ENCODE data around the gene TNFAIP8. TPM values are rescaled to one million over a fixed set of nuclear protein-coding genes. Genes with fewer than 3 reads are reported as not detected.

The TNFAIP8 gene
- total and polyA plus RNA-seq, 2 experiments from 2014 or later, result 10.3 to 14.8 TPM

GRCh38 chr5:119406551-119407110 lies 50.8 kb downstream of the TNFAIP8 start:
- 78 to 81% methylated on average over 5 of the region's 5 CpGs for WGBS, 2 experiments (ENCODE audit: low coverage in 1 of 2, low lambda C conversion rate in 2 of 2, missing lambda C conversion rate in 2 of 2)
- H3K4me3 ChIP-seq, result no peak overlapping the region

GRCh38 chr5:119409235-119409815 lies 53.5 kb downstream of the TNFAIP8 start:
- H3K9me3 ChIP-seq (ENCODE audit: low read depth), result no peaks in the 10 kb centered on the region
- in situ Hi-C loops (cut with MboI), result no loop called here
- no peaks in the 10 kb centered on the region for H3K27me3 ChIP-seq (replicated peaks; ENCODE audit: insufficient read depth)

More at GRCh38 chr5:119406551-119407110, 50.8 kb downstream of the TNFAIP8 start:
- Histone ChIP-seq H3K36me3 (ENCODE audit: low read depth) (no peaks in the 10 kb centered on the region), H3K4me1 (ENCODE audit: insufficient read depth) (peaks cover 9% of the 10 kb centered on the region), H3K9me3 (ENCODE audit: low read depth) (no peaks in the 10 kb centered on the region), H4K20me1 (ENCODE audit: insufficient read depth) (no peaks in the 10 kb centered on the region), H2AFZ (no peak overlapping the region), H3K27ac (no peak overlapping the region), H3K9ac (no peak overlapping the region), H3K9me2 (ENCODE audit: insufficient read depth) (no peaks in the 10 kb centered on the region), H3K79me2 (ENCODE audit: insufficient read depth) (no peaks in the 10 kb centered on the region), H3F3A (ENCODE audit: insufficient read depth) (peaks cover 12% of the 10 kb centered on the region), H3K27me3 (replicated peaks; ENCODE audit: insufficient read depth) (no peaks in the 10 kb centered on the region), H3K4me2 (ENCODE audit: unreplicated experiment) (no peak overlapping the region)
- in situ Hi-C loops (cut with MboI), result no loop called here
- TF ChIP-seq EZH2 (IDR thresholded peaks at IDR 0.05; ENCODE audit: insufficient read depth, poor library complexity, severe bottlenecking) (no peak), EZH2phosphoT487 (IDR thresholded peaks at IDR 0.05; ENCODE audit: insufficient read depth, low read depth) (no peak)
- DNase-seq, result no peak

DNA sequence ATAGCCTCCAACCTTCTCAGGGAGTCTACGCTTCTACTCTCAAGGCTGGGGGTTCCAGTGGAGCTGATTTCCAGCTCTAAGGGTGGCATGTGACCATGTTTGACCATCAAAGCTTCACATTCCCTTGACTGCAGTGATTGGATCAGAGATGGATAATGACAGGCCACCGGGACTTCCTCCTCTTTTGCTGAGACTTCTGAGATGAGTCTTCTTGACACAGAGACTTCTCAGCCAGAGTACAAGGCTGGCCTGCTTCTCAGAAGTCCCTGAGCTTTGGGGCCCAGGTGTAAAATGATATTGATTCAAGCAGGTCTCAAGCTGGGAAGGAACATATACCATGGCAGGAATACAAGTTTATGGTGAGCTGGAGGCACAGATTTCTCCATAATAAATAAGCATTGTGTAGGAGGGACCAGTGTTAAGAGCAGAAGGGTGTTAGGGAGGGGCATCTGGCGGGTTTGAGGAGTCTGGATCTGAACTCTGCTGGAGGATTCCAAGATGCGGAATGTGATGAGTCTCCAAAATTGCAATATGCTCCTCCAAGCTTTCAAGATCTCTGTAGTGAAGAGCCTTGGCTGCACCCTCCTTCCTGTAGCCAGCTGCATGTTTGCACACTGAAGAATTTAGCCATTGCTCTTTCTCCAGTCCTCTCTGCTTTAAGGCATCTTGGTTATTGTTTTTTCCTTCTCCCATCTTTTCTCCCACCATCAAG lies 54.8 kb downstream of the TNFAIP8 start:
- peak overlapping the region; percentile 89 for H3K27ac ChIP-seq

More at GRCh38 chr5:119409235-119409815, 53.5 kb downstream of the TNFAIP8 start:
- H3K4me1 ChIP-seq (ENCODE audit: insufficient read depth), result peaks cover 9% of the 10 kb centered on the region
- WGBS, 2 experiments (ENCODE audit: low coverage in 1 of 2, low lambda C conversion rate in 2 of 2, missing lambda C conversion rate in 2 of 2), result 67 to 72% methylated on average over 3 of the region's 3 CpGs
- no peak overlapping the region for H3K27ac ChIP-seq
- no peaks in the 10 kb centered on the region for H3K36me3 ChIP-seq (ENCODE audit: low read depth)
- TF ChIP-seq EZH2 (IDR thresholded peaks at IDR 0.05; ENCODE audit: insufficient read depth, poor library complexity, severe bottlenecking) (no peak), EZH2phosphoT487 (IDR thresholded peaks at IDR 0.05; ENCODE audit: insufficient read depth, low read depth) (no peak)
- no peak for DNase-seq
- no peak overlapping the region for H2AFZ ChIP-seq
- H3K9ac ChIP-seq, result no peak overlapping the region
- no peak overlapping the region for H3K4me2 ChIP-seq (ENCODE audit: unreplicated experiment)
- H3K9me2 ChIP-seq (ENCODE audit: insufficient read depth), result no peaks in the 10 kb centered on the region
- no peaks in the 10 kb centered on the region for H3K79me2 ChIP-seq (ENCODE audit: insufficient read depth)
- H4K20me1 ChIP-seq (ENCODE audit: insufficient read depth), result no peaks in the 10 kb centered on the region
- H3F3A ChIP-seq (ENCODE audit: insufficient read depth), result peaks cover 15% of the 10 kb centered on the region
- no peak overlapping the region for H3K4me3 ChIP-seq

More for the DNA sequence above, 54.8 kb downstream of the TNFAIP8 start:
- Histone ChIP-seq H4K20me1 (ENCODE audit: insufficient read depth) (no peaks in the 10 kb centered on the region), H3K9ac (no peak overlapping the region; the same call in 1 of the 2 replicates), H3K36me3 (ENCODE audit: low read depth) (no peaks in the 10 kb centered on the region), H3K4me2 (ENCODE audit: unreplicated experiment) (peak overlapping the region; percentile 95), H3K9me2 (ENCODE audit: insufficient read depth) (no peaks in the 10 kb centered on the region), H3K9me3 (ENCODE audit: low read depth) (no peaks in the 10 kb centered on the region), H3K4me1 (ENCODE audit: insufficient read depth) (peaks cover 9% of the 10 kb centered on the region), H3K4me3 (peak overlapping the region; percentile 92), H3F3A (ENCODE audit: insufficient read depth) (peaks cover 15% of the 10 kb centered on the region), H2AFZ (0 out of 2 replicates have a peak overlapping the region, but pooled peaks have one; percentile 98), H3K27me3 (replicated peaks; ENCODE audit: insufficient read depth) (no peaks in the 10 kb centered on the region), H3K79me2 (ENCODE audit: insufficient read depth) (no peaks in the 10 kb centered on the region)
- in situ Hi-C loops (cut with MboI), result loop anchor here (10.0 kb wide), 1 partner anchor 386 kb away; no protein-coding TSS in a partner anchor
- 46 to 55% methylated on average over 4 of the region's 4 CpGs for WGBS, 2 experiments (ENCODE audit: low coverage in 1 of 2, low lambda C conversion rate in 2 of 2, missing lambda C conversion rate in 2 of 2)
- peak; percentile 48 for DNase-seq
- TF ChIP-seq EZH2 (IDR thresholded peaks at IDR 0.05; ENCODE audit: insufficient read depth, poor library complexity, severe bottlenecking), result no peak
- no peak for TF ChIP-seq EZH2phosphoT487 (IDR thresholded peaks at IDR 0.05; ENCODE audit: insufficient read depth, low read depth)
